ENCODE results near the gene CYTH3. TPM values are rescaled to one million over a fixed set of nuclear protein-coding genes. Genes with fewer than 3 reads are reported as not detected.

The CYTH3 gene
- total and polyA plus RNA-seq, 7 donors: 6.1 to 15.0 (median 13.5) TPM

DNA sequence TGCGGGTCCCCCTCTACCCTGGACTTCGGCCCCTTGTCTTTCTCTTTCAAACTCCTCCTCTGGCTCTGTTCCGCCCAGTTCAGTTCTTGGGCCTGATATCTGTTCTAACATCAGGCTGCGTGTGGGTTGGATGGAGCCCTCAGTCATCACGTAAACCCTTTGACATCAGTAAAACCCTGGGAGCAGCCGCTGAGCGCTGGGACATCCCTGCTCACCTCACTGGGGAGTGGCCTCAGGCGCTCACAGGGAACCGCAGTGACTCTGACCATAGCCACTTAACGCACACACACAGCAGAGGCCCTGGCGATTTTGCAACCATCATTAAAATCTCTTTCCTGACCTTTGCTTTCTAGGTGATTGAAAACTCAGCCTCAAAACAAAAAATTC, 113.3 kb downstream of the CYTH3 start:
- intact Hi-C loops (cut with DNase I): loop anchor here (2.0 to 5.0 kb wide), 2 partner anchors 164 to 278 kb away; no protein-coding TSS in a partner anchor
- WGBS, 3 donors: 89 to 90% (median 89%) methylated on average over 11 of the region's 11 CpGs
- Histone ChIP-seq H3K36me3 (ENCODE audit: insufficient read depth in 1 of 2, low read depth in 1 of 2) (peaks cover 0 to 87% of the 10 kb centered on the region in 2 donors), H3K27ac (no peak overlapping the region), H3K27me3 (ENCODE audit: insufficient read depth in 3 of 3, low read length in 2 of 3) (no peaks in the 10 kb centered on the region), H3K4me3 (no peak overlapping the region), H3K4me1 (no peaks in the 10 kb centered on the region), H3K9me3 (no peaks in the 10 kb centered on the region)
- ATAC-seq (no peak), DNase-seq (no peak)
- TF ChIP-seq, protein P1, sequence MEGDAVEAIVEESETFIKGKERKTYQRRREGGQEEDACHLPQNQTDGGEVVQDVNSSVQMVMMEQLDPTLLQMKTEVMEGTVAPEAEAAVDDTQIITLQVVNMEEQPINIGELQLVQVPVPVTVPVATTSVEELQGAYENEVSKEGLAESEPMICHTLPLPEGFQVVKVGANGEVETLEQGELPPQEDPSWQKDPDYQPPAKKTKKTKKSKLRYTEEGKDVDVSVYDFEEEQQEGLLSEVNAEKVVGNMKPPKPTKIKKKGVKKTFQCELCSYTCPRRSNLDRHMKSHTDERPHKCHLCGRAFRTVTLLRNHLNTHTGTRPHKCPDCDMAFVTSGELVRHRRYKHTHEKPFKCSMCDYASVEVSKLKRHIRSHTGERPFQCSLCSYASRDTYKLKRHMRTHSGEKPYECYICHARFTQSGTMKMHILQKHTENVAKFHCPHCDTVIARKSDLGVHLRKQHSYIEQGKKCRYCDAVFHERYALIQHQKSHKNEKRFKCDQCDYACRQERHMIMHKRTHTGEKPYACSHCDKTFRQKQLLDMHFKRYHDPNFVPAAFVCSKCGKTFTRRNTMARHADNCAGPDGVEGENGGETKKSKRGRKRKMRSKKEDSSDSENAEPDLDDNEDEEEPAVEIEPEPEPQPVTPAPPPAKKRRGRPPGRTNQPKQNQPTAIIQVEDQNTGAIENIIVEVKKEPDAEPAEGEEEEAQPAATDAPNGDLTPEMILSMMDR (IDR thresholded peaks at IDR 0.05): no peak

GRCh38 chr7:6158424-6159096, 113.9 kb downstream of the CYTH3 start:
- H3K4me3 ChIP-seq: no peak overlapping the region
- no peak overlapping the region for H3K27ac ChIP-seq
- TF ChIP-seq, protein P1 (IDR thresholded peaks at IDR 0.05): no peak
- no peaks in the 10 kb centered on the region for H3K4me1 ChIP-seq
- intact Hi-C loops (cut with DNase I): loop anchor here (2.0 to 5.0 kb wide), 2 partner anchors 164 to 279 kb away; no protein-coding TSS in a partner anchor
- WGBS, 3 donors: 84 to 89% (median 88%) methylated on average over 29 of the region's 29 CpGs
- no peaks in the 10 kb centered on the region for H3K27me3 ChIP-seq (ENCODE audit: insufficient read depth in 3 of 3, low read length in 2 of 3)
- peaks cover 0 to 87% of the 10 kb centered on the region in 2 donors for H3K36me3 ChIP-seq (ENCODE audit: insufficient read depth in 1 of 2, low read depth in 1 of 2)
- H3K9me3 ChIP-seq: no peaks in the 10 kb centered on the region
- DNase-seq: no peak
- ATAC-seq: no peak

DNA sequence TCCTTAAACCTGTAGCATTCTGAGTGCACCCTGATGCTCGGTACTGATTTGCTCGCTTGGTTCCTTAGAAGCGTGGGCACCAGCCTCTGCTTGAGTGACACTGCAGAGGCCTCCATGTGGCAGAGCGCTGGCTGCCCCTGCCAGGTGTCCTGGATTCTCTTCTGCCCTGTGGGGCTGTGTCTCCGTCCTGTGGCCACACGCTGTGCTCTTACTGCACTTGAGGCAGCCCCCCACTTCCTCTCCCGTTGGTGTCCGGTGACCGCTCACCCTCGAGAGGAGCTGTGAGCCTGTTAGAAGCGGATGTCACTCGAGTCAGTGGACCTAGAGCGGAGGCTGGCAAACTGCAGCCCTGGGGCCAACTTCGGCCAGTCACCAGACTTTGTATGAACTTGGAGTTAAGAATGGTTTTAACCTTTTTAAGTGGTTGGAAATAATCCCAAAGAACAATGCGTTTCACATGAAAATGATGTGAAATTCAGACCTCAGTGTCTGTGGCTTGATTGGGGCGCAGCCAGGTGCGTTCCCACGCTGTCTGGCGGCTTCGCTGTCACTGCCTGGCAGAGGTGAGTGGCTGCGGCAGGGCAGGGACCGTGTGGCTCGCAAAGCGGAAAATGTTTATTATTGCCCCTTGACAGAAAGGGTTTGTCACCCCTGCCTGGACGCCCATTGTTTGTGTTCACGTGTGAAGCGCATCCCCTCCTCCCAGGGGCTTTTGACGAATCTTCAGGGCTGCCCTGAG, 114.6 kb downstream of the CYTH3 start:
- DNase-seq: no peak
- Histone ChIP-seq H3K9me3 (no peaks in the 10 kb centered on the region), H3K4me1 (no peaks in the 10 kb centered on the region), H3K4me3 (no peak overlapping the region), H3K27me3 (ENCODE audit: insufficient read depth in 3 of 3, low read length in 2 of 3) (no peaks in the 10 kb centered on the region), H3K27ac (no peak overlapping the region), H3K36me3 (ENCODE audit: insufficient read depth in 1 of 2, low read depth in 1 of 2) (peaks cover 0 to 87% of the 10 kb centered on the region in 2 donors)
- WGBS, 3 donors: 89 to 91% (median 90%) methylated on average over 28 of the region's 28 CpGs
- intact Hi-C loops (cut with DNase I): loop anchor here (2.0 to 5.0 kb wide), 2 partner anchors 165 to 279 kb away; no protein-coding TSS in a partner anchor
- TF ChIP-seq, protein P1 (IDR thresholded peaks at IDR 0.05): no peak
- ATAC-seq: no peak

DNA sequence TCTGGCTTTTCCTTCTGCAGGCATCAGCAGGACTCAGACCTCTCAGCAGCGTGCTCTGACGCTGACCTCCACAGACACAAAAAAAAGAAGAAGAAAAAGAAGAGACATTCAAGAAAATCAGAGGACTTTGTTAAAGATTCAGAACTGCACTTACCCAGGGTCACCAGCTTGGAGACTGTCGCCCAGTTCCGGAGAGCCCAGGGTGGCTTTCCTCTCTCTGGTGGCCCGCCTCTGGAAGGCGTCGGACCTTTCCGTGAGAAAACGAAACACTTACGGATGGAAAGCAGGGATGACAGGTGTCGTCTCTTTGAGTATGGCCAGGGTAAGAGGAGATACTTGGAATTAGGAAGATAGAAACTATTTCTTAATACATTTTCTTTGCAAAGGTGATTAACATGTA, 115.7 kb downstream of the CYTH3 start:
- H3K36me3 ChIP-seq (ENCODE audit: insufficient read depth in 1 of 2, low read depth in 1 of 2): peaks cover 4 to 91% of the 10 kb centered on the region in 2 donors
- no peak overlapping the region for H3K27ac ChIP-seq
- TF ChIP-seq, protein P1 (IDR thresholded peaks at IDR 0.05): no peak
- ATAC-seq (no peak), DNase-seq (no peak)
- H3K4me1 ChIP-seq: no peaks in the 10 kb centered on the region
- intact Hi-C loops (cut with DNase I): loop anchor here in 1 of 2 donors (5.0 kb wide), 1 partner anchor 281 kb away; no protein-coding TSS in a partner anchor
- no peaks in the 10 kb centered on the region for H3K9me3 ChIP-seq
- no peak overlapping the region for H3K4me3 ChIP-seq
- H3K27me3 ChIP-seq (ENCODE audit: insufficient read depth in 3 of 3, low read length in 2 of 3): no peaks in the 10 kb centered on the region
- 92 to 96% (median 95%) methylated on average over 11 of the region's 11 CpGs for WGBS, 3 donors
